OCI-LY3 (cell line): ENCODE measurements around the gene CFAP46.

Experiments
- H2AFZ ChIP-seq: fragments of 200-600, 300-600 bp; shearing (Covaris generic); 2 replicates; pipeline ENCODE4 v1.6.0; 2014; ENCODE audit warnings: antibody characterized with exemption, low read depth, low read length
- H3K27ac ChIP-seq: fragments of 200-600, 300-600 bp; sonication (generic); 2 replicates; pipeline ENCODE4 v1.5.1; 2014; ENCODE audit warnings: mild to moderate bottlenecking, low read length, moderate library complexity, mixed read lengths
- H3K27me3 ChIP-seq: fragments of 200-600, 300-600 bp; sonication (generic); 2 replicates; pipeline ENCODE4 v1.6.1; 2014; ENCODE audit warnings: low read depth, low read length, mixed read lengths
- H3K36me3 ChIP-seq: fragments of 200-600, 300-600 bp; sonication (generic); replicated peaks from 2 replicates; pipeline ENCODE3; 2014; ENCODE audit warnings: low read depth, low read length, mixed read lengths
- H3K4me1 ChIP-seq: fragments of 300-600, 200-600 bp; sonication (generic); 2 replicates; pipeline ENCODE4 v1.6.1; 2014; ENCODE audit warnings: low read length, mixed read lengths
- H3K4me2 ChIP-seq: fragments of 200-600, 300-600 bp; sonication (generic); 2 replicates; pipeline ENCODE4 v1.6.1; 2014; ENCODE audit warnings: low read length, mixed read lengths
- H3K4me3 ChIP-seq: fragments of 300-600, 200-600 bp; sonication (generic); 2 replicates; pipeline ENCODE4 v1.5.1; 2014; ENCODE audit warnings: antibody characterized with exemption, mild to moderate bottlenecking, low read length, moderate library complexity
- H3K79me2 ChIP-seq: fragments of 300-600, 200-600 bp; shearing (Covaris generic); 2 replicates; pipeline ENCODE4 v1.6.1; 2014; ENCODE audit warnings: mild to moderate bottlenecking, low read length, mixed read lengths
- H3K9ac ChIP-seq: fragments of 300-600, 200-600 bp; shearing (Covaris generic); 2 replicates; pipeline ENCODE4 v1.6.0; 2014; ENCODE audit warnings: mild to moderate bottlenecking, low read length, moderate library complexity
- H3K9me3 ChIP-seq: fragments of 200-600, 300-600 bp; shearing (Covaris generic); 2 replicates; pipeline ENCODE4 v1.6.1; 2014; ENCODE audit warnings: low read length, mixed read lengths; ENCODE audit not compliant: insufficient read depth
- H4K20me1 ChIP-seq: fragments of 200-600, 300-600 bp; sonication (generic); 2 replicates; pipeline ENCODE4 v1.6.1; 2016; ENCODE audit warnings: low read length, mixed read lengths; ENCODE audit not compliant: insufficient read depth
- EZH2phosphoT487 ChIP-seq: fragments of 200-600 bp; shearing (Covaris generic); IDR thresholded peaks from 2 replicates; pipeline ENCODE4 v1.6.1; 2018; ENCODE audit warnings: antibody characterized with exemption, mixed run types, low read depth
- TF ChIP-seq, protein P1 (sequence below): fragments of 200-600, 300-600 bp; sonication (generic); IDR thresholded peaks from 2 replicates; pipeline ENCODE4 v1.5.1; 2014; ENCODE audit warnings: antibody characterized with exemption, low read length, low read depth

The CFAP46 gene

DNA sequence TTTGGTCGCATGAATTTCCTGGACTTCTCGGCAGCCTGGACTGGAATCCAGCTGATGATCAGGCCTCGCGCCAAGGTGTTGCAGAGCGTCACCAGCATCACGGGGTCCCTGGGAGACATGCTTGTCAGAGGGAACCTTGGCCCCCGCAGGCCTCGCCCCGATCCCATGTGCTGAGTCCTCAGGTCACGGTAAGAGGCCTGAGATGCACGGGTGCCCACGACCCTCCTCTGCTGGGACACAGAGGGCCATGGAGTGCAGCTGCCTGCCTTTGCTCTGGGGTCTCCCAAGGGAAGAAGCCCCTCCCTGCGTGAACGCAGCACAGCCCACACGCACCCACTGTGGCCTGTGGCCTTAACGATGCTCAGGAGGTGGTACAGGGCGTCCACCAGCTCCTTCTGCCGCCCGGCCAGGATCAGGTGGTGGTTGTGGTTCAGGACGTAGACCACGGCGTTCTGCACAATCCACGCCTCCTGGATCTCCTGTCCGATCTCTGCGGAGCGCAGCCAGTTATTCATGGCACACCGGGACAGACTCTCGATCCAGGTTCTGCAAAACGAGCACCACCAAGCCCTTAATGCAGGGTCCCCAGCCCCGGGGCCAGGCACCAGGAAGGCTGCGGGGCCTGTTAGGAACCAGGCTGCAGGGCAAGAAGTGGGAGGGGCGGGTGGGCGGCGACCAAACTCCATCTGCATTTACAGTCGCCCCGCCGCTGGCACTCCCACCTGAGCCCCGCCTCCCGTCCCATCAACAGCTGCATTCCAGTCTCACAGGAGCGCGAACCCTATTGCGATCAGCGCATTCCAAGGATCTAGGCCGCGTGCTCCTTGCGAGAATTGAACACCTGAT lies 29.4 kb downstream of the CFAP46 start:
- Histone ChIP-seq H3K9ac (no peak overlapping the region), H3K4me1 (no peaks in the 10 kb centered on the region), H2AFZ (no peak overlapping the region), H3K27me3 (no peaks in the 10 kb centered on the region), H3K27ac (no peak overlapping the region), H3K79me2 (no peaks in the 10 kb centered on the region), H3K36me3 (no peaks in the 10 kb centered on the region), H3K4me2 (no peak overlapping the region), H3K4me3 (no peak overlapping the region), H4K20me1 (no peaks in the 10 kb centered on the region), H3K9me3 (no peaks in the 10 kb centered on the region)
- TF ChIP-seq, protein P1, sequence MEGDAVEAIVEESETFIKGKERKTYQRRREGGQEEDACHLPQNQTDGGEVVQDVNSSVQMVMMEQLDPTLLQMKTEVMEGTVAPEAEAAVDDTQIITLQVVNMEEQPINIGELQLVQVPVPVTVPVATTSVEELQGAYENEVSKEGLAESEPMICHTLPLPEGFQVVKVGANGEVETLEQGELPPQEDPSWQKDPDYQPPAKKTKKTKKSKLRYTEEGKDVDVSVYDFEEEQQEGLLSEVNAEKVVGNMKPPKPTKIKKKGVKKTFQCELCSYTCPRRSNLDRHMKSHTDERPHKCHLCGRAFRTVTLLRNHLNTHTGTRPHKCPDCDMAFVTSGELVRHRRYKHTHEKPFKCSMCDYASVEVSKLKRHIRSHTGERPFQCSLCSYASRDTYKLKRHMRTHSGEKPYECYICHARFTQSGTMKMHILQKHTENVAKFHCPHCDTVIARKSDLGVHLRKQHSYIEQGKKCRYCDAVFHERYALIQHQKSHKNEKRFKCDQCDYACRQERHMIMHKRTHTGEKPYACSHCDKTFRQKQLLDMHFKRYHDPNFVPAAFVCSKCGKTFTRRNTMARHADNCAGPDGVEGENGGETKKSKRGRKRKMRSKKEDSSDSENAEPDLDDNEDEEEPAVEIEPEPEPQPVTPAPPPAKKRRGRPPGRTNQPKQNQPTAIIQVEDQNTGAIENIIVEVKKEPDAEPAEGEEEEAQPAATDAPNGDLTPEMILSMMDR, result no peak
- no peak for TF ChIP-seq EZH2phosphoT487

DNA sequence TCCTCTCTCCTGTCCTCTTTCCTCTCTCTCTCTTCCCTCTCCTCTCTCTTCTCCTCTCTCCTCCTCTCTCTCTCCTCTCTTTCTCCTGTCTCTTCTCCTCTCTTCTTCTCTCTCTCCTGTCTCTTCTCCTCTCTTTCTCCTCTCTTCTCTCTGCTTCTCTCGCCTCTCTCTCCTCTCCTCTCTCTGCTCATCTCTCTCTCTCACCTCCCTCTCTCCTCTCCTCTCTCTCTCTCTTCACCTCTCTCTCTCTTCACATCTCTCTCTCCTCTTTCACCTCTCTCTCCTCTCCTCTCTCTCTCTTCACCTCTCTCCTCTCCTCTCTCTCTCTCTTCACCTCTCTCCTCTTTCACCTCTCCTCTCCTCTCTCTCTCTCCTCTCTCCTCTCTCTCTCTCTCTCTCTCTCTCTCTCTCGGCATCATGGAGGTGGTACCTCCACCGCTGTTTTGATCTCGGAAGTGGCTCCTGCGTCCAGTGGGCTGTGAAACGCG lies 30.1 kb downstream of the CFAP46 start:
- no peak for TF ChIP-seq EZH2phosphoT487
- TF ChIP-seq, protein P1, result no peak
- H2AFZ ChIP-seq, result no peak overlapping the region
- H3K4me3 ChIP-seq, result no peak overlapping the region
- H3K27ac ChIP-seq, result no peak overlapping the region
- no peaks in the 10 kb centered on the region for H3K4me1 ChIP-seq
- no peaks in the 10 kb centered on the region for H3K27me3 ChIP-seq
- H3K9me3 ChIP-seq, result no peaks in the 10 kb centered on the region
- H4K20me1 ChIP-seq, result no peaks in the 10 kb centered on the region
- H3K4me2 ChIP-seq, result no peak overlapping the region
- H3K9ac ChIP-seq, result no peak overlapping the region
- H3K79me2 ChIP-seq, result no peaks in the 10 kb centered on the region
- no peaks in the 10 kb centered on the region for H3K36me3 ChIP-seq

DNA sequence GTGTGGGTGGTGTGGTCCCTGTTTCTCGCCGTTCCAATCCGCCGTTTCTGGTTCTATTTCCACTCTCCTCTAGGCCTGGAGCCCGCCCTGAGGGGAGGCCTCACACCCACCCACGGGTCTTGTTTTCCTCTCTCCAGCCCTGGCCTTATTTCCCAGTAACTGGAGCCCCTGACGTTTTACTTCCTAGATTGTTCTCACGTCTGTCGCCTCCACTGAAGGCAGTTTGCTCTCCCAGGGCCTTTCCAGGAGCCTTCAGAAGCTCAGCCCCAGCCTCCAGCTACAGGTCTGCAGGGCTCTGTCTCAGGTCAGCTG lies 30.6 kb downstream of the CFAP46 start:
- Histone ChIP-seq H3K27me3 (no peaks in the 10 kb centered on the region), H3K36me3 (no peaks in the 10 kb centered on the region), H2AFZ (no peak overlapping the region), H3K4me2 (no peak overlapping the region), H4K20me1 (no peaks in the 10 kb centered on the region), H3K4me3 (no peak overlapping the region), H3K27ac (no peak overlapping the region), H3K4me1 (no peaks in the 10 kb centered on the region), H3K9ac (no peak overlapping the region), H3K9me3 (no peaks in the 10 kb centered on the region), H3K79me2 (no peaks in the 10 kb centered on the region)
- TF ChIP-seq, protein P1, result no peak
- no peak for TF ChIP-seq EZH2phosphoT487

DNA sequence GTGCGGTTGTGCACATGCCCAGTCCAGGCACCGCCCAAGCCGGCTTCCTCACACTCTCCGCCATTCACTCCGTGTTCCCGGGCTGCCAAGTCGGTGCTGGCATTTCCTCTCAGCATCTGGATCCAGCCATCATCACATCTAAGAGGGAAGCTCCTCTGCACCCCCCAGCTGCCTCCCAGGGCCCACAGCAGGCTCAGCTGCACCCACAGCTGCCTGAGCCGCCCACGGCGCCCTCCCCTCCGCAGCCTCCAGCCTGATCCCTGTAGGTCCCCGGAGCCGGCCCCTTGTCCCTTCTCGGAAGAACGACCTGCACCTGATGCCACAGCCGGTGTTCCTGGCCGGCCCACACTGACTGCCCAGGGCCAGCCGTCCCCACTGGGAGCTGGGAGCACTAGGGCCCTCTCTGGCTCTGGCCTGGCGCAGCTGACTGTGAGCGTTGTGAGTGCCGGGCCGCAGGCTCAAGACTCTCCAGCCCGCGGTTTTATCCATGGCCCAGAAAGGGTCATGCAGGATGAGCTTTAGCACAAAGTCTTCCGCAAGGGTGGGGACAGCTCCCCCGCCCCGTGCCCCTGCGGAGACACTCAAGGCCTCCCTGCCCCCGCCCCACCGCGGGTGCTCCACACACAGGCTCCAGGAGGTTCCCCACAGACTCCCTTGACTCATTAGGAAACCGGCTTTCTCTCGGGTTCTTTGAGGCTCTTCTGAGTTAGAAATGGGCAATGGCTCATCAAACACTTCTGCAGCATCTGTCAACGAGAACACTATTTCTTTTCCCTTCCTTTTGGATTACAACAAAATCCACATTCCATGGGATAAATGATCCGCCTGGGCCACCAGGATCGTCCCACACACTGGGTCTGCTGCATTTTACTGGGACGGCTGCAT lies 31.2 kb downstream of the CFAP46 start:
- no peaks in the 10 kb centered on the region for H3K9me3 ChIP-seq
- H3K27ac ChIP-seq, result no peak overlapping the region
- H3K27me3 ChIP-seq, result no peaks in the 10 kb centered on the region
- no peaks in the 10 kb centered on the region for H4K20me1 ChIP-seq
- H3K4me2 ChIP-seq, result no peak overlapping the region
- no peak overlapping the region for H2AFZ ChIP-seq
- H3K4me1 ChIP-seq, result no peaks in the 10 kb centered on the region
- TF ChIP-seq, protein P1, result no peak
- no peak for TF ChIP-seq EZH2phosphoT487
- H3K9ac ChIP-seq, result no peak overlapping the region
- no peak overlapping the region for H3K4me3 ChIP-seq
- no peaks in the 10 kb centered on the region for H3K79me2 ChIP-seq
- H3K36me3 ChIP-seq, result no peaks in the 10 kb centered on the region
